Measurements from ENCODE around the gene SLIT3.

GRCh38 chr5:168935183-168935582, 365.8 kb downstream of the SLIT3 start:
- TF ChIP-seq CTCF (conservative IDR thresholded peaks at IDR 0.05; ENCODE audit: low read depth in 2 of 2) (no peak), POLR2AphosphoS5 (IDR thresholded peaks at IDR 0.05; ENCODE audit: low read depth) (no peak), EZH2 (IDR thresholded peaks at IDR 0.05; ENCODE audit: low read depth, unreplicated experiment) (no peak), ZNF114 (CRISPR knock-in tag; IDR thresholded peaks at IDR 0.05) (no peak), EZH2phosphoT487 (IDR thresholded peaks at IDR 0.05; ENCODE audit: unreplicated experiment) (no peak), CREB1 (CRISPR knock-in tag; IDR thresholded peaks at IDR 0.05; ENCODE audit: low read depth) (no peak), STAT1 (IDR thresholded peaks at IDR 0.05; ENCODE audit: unreplicated experiment) (no peak), ETS1 (IDR thresholded peaks at IDR 0.05) (no peak), REST (IDR thresholded peaks at IDR 0.05; ENCODE audit: unreplicated experiment) (no peak), ZNF331 (CRISPR knock-in tag; IDR thresholded peaks at IDR 0.05; ENCODE audit: low read depth) (no peak), JUNB (IDR thresholded peaks at IDR 0.05; ENCODE audit: unreplicated experiment) (no peak), ZNF462 (CRISPR knock-in tag; IDR thresholded peaks at IDR 0.05) (no peak), NANOG (IDR thresholded peaks at IDR 0.05; ENCODE audit: borderline replicate concordance) (no peak)

All from GM23338 (cell line).